AG09309 (cell line): ENCODE measurements around the gene SCO1.

Experiments used
- DNase-seq: peaks from one replicate; pipeline ENCODE4 v3.0.0-alpha.2; 2010; ENCODE audit warnings: low read depth
- H3K4me3 ChIP-seq: 2 replicates; pipeline ENCODE4 v1.5.1; 2011; ENCODE audit warnings: mild to moderate bottlenecking, low read depth, low read length, moderate library complexity; ENCODE audit not compliant: control insufficient read depth
- TF ChIP-seq, protein P1 (sequence below): IDR thresholded peaks from 2 replicates; pipeline ENCODE4 v1.5.1; 2011; ENCODE audit warnings: mild to moderate bottlenecking, low read depth, low read length, inconsistent platforms; ENCODE audit not compliant: insufficient read depth, control insufficient read depth; ENCODE audit errors: missing control alignments

The SCO1 gene

GRCh38 chr17:10697092-10698081 lies at the start of gene SCO1, which contains the start of gene ADPRM:
Gene SCO1, minus strand, starts transcription at chr17:10697533. Its CDS starts 26 bp downstream, at chr17:10697507.
Gene ADPRM, plus strand, starts transcription at chr17:10697594. Its CDS starts 7,333 bp downstream, at chr17:10704927.
- TF ChIP-seq, protein P1, sequence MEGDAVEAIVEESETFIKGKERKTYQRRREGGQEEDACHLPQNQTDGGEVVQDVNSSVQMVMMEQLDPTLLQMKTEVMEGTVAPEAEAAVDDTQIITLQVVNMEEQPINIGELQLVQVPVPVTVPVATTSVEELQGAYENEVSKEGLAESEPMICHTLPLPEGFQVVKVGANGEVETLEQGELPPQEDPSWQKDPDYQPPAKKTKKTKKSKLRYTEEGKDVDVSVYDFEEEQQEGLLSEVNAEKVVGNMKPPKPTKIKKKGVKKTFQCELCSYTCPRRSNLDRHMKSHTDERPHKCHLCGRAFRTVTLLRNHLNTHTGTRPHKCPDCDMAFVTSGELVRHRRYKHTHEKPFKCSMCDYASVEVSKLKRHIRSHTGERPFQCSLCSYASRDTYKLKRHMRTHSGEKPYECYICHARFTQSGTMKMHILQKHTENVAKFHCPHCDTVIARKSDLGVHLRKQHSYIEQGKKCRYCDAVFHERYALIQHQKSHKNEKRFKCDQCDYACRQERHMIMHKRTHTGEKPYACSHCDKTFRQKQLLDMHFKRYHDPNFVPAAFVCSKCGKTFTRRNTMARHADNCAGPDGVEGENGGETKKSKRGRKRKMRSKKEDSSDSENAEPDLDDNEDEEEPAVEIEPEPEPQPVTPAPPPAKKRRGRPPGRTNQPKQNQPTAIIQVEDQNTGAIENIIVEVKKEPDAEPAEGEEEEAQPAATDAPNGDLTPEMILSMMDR, result peak; percentile 53
- peak; percentile 69 for DNase-seq
- peak within 1 kb of the TSS; percentile 98 for H3K4me3 ChIP-seq

DNA sequence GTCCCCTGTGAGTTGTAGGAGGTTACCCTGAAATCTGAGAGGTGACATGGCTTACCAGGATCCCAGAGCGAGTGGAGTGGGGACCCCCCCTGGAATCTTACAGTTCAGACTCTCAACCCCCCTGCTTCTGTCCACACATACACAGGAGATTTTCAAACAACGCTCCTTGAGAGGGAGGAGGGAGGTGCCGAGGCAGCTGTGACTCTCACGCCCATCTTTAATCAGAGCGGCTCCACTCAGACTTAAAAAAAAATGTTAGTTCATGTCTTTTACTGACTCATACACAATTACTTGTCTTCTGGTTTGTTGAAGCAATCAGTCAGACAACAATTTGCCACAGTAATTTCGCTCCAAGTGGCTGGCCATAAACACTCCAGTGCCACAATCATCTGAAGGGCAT lies 47.9 kb upstream of the SCO1 start:
- TF ChIP-seq, protein P1, result no peak
- H3K4me3 ChIP-seq, result no peak overlapping the region
- no peak for DNase-seq

- no peak overlapping the region for H3K4me3 ChIP-seq
- TF ChIP-seq, protein P1, result no peak
Observed at GRCh38 chr17:10744501-10745000, 47.2 kb upstream of the SCO1 start.

DNA sequence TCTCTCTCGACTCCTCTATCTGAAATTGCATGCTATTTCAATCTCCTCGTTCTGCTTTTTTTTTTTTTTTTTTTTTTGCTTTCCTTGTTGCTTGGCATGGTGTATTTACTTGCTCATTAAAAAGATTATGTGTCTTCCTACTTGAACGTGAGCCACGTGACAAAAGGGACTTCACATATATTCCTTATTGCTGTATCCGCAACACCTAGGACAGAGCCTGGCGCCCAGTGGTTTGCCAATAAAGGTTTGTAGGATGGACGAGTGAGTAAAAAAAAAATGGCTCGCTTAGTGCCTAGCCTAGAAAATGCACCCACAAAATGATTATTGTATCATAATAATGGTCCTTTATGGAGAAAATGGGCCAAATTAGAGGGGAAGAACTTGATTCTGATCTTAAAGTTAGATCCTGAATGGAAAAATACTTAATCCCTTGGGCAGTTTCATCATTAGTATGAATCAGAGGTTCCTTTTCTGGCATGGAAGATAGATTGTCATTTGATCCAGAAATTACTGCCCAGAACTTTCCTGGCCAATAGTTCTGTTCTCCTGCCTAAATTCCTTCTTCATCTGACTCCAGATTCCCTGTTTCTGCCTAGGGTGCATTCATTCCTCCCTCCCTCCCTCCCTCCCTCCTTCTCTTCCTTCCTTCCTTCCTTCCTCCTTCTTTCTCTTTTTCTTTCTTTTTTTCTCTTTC lies 46.1 kb upstream of the SCO1 start:
- no peak overlapping the region for H3K4me3 ChIP-seq
- TF ChIP-seq, protein P1, result no peak
- DNase-seq, result peak; percentile 52

More at GRCh38 chr17:10744501-10745000, 47.2 kb upstream of the SCO1 start:
- no peak for DNase-seq

- no peak overlapping the region for H3K4me3 ChIP-seq
- TF ChIP-seq, protein P1, result no peak
Observed at GRCh38 chr17:10742431-10742830, 45.1 kb upstream of the SCO1 start.

DNA sequence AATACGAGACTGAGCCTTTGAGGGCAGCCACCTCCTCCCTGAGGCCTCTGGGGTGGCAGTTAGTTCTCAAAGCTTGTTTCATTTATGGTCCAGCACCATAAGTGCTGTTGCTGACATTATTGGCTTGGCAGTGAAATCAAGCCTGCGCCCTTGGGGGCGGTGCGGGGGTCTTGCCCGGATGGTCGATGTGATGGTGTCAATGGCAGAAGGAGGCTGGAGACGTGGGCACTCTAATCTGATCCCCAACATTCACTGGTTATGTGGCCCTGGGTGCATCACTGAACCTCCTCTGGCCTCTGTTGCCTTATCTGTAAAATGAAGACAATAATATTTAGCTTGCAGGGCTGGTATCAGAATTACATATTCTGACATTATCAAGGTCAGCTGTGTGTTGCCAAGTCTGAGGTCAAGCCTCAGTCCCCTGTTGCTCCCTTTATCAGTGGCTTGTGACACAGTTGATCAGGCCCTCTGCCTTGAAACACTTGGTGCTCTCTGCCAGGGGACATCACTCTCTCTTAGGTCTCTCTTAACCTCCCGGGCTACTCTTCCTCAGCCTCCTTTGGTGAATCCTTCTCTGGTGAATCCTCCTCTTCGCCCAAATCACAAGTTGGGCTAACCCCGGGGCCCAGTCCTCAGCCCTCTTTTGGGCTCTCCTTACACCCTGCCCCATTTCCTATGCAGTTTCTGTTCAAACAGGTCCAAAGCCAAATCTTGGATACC lies 44.2 kb upstream of the SCO1 start:
- H3K4me3 ChIP-seq, result no peak overlapping the region
- DNase-seq, result no peak
- TF ChIP-seq, protein P1, result no peak

More at GRCh38 chr17:10742431-10742830, 45.1 kb upstream of the SCO1 start:
- no peak for DNase-seq
